HG03558 (cell line): Measurements from ENCODE around the gene AKAP6.

ENCODE experiments used
- ATAC-seq: cut with Tn5 transposase; IDR thresholded peaks from one replicate; pipeline ENCODE4 v1.9.1; 2021; ENCODE audit warnings: moderate number of reproducible peaks; ENCODE audit not compliant: unreplicated experiment; ENCODE audit errors: extremely low read depth

Gene AKAP6

GRCh38 chr14:32510815-32511214 is 181.7 kb downstream of the AKAP6 start:
- ATAC-seq, result no peak

- ATAC-seq, result no peak
Measured at GRCh38 chr14:32512348-32512747, 183.2 kb downstream of the AKAP6 start.

GRCh38 chr14:32512813-32513212 is 183.7 kb downstream of the AKAP6 start:
- no peak for ATAC-seq

- ATAC-seq, result no peak
Measured at GRCh38 chr14:32513571-32514009, 184.5 kb downstream of the AKAP6 start.

- no peak for ATAC-seq
Measured at GRCh38 chr14:32514236-32514635, 185.1 kb downstream of the AKAP6 start.

GRCh38 chr14:32514681-32515080 is 185.6 kb downstream of the AKAP6 start:
- no peak for ATAC-seq

- ATAC-seq, result no peak
Measured at GRCh38 chr14:32524609-32525375, 195.7 kb downstream of the AKAP6 start.

- ATAC-seq, result no peak
Measured at GRCh38 chr14:32525591-32525990, 196.5 kb downstream of the AKAP6 start.

GRCh38 chr14:32530800-32531199 is 201.7 kb downstream of the AKAP6 start:
- ATAC-seq, result no peak

GRCh38 chr14:32531942-32532515 is 202.9 kb downstream of the AKAP6 start:
- no peak for ATAC-seq

- ATAC-seq, result no peak
Measured at GRCh38 chr14:32534145-32534544, 205.0 kb downstream of the AKAP6 start.

- ATAC-seq, result no peak
Measured at GRCh38 chr14:32536175-32536574, 207.1 kb downstream of the AKAP6 start.

GRCh38 chr14:32537166-32537565 is 208.1 kb downstream of the AKAP6 start:
- ATAC-seq, result no peak

- ATAC-seq, result no peak
Measured at GRCh38 chr14:32542507-32542906, 213.4 kb downstream of the AKAP6 start.

GRCh38 chr14:32545095-32545494 is 216.0 kb downstream of the AKAP6 start:
- ATAC-seq, result no peak

- ATAC-seq, result no peak
Measured at GRCh38 chr14:32545506-32546210, 216.6 kb downstream of the AKAP6 start.

- no peak for ATAC-seq
Measured at GRCh38 chr14:32546246-32546645, 217.1 kb downstream of the AKAP6 start.

- ATAC-seq, result no peak
Measured at GRCh38 chr14:32552766-32553165, 223.7 kb downstream of the AKAP6 start.

- ATAC-seq, result no peak
Measured at GRCh38 chr14:32559048-32559447, 229.9 kb downstream of the AKAP6 start.

GRCh38 chr14:32559590-32559989 is 230.5 kb downstream of the AKAP6 start:
- no peak for ATAC-seq

- ATAC-seq, result no peak
Measured at GRCh38 chr14:32560209-32560857, 231.2 kb downstream of the AKAP6 start.
